HG03558 (cell line): Measurements from ENCODE around the gene CACHD1.
"Not testable (repeated sequence)": the region's sequence is repeated elsewhere in the genome, so short reads cannot be mapped to it uniquely, and the experiment has no call there.

ENCODE experiments used
- ATAC-seq: cut with Tn5 transposase; IDR thresholded peaks from one replicate; pipeline ENCODE4 v1.9.1; 2021; ENCODE audit warnings: moderate number of reproducible peaks; ENCODE audit not compliant: unreplicated experiment; ENCODE audit errors: extremely low read depth

Gene CACHD1

DNA sequence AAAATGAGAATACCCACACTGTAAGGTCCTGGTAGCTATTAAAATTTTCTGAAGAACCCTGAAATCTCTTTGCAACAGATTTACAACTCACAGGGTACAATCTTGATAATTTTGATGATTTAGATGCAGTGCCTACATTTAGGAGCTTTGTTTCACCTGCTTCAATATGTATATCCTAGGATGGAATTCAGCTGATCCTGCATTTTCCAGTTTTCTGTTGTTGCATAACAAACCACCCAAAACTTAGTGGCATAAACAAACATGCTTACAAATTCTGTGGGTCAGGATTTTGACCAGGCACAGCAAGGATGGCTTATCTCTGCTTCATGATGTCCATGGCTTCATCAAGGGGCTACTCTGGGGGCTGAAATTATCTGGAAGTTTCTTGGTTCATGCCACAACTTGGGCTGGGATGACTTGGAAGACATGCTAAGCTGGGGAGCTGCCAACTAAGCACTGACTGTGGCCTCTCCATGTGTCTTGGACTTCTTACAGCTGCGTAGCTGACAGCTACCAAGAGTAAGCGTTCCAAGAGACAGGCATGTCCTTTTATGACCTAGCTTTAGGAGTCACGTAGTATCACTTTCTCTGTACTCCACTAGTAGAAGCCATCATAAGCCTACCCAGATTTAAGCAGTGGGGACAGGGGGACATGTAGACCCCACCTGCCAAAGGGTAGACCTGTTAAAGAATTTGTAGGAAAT, 108.5 kb downstream of the CACHD1 start:
- no peak for ATAC-seq

DNA sequence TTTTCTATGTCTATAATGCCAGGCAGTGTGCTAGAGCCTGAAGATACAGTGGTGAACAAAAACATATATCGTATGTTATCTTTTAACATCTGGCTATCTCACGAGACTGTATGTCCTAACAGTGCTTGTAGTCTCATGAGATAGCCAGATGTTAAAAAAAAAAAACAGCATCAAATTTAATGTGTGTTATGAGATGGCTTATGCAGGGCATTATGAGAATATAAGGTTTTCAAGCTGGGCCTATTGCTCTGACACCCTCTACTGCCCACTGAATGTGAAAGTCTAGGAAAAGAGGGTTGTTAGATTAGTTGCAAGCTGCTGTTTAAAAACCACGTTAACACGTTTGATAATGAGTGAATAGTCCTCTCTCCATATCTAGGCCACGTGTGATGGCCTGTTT, 109.8 kb downstream of the CACHD1 start:
- ATAC-seq = no peak

DNA sequence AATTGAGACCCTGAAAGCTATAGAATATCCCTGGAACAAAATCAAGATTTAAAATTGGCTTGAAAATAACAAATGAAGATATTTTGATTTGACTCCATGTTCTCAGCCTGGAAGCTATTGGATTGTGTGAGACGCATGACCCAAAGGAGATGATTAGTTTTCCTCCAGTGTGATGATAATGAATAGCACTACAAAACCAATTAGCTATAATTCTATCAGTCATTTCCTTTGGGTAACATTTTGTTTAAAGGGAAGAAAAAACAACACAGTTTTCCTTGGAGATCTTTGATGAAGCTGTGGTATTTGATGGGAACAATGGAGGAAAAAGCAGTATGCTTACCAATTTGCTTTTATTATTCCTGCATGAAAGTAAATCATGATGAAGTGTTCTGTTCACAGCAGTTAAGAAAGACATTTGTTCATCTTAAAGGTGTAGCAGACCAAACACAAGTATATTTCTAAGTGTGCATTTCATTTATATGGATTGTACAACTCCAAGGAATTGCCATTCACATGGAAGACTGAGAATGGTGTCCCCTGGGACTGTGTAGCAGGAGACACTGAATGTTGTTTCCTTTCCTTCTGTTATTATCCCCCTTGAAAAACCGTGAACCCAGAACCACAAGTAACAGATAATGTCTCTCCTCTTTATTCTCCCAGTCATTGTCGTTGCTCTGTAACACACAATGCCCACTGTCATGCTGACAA, 111.4 kb downstream of the CACHD1 start:
- ATAC-seq = no peak

DNA sequence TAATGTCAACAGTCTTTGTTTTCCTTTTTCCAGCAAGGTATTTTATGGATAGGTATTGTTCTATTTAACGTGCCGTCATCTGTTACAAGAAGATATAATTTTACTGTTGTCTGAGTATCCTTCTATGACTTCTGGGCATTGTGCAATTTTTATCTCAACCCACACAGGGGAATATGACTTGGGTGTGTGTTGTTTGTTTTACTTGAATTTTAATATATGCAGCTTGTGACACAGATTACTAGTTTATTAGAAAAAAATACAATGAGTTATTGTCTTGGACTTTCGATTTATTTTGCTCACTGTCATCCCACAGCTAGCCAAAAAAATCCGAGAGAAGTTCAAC, 111.9 kb downstream of the CACHD1 start:
- ATAC-seq = no peak

DNA sequence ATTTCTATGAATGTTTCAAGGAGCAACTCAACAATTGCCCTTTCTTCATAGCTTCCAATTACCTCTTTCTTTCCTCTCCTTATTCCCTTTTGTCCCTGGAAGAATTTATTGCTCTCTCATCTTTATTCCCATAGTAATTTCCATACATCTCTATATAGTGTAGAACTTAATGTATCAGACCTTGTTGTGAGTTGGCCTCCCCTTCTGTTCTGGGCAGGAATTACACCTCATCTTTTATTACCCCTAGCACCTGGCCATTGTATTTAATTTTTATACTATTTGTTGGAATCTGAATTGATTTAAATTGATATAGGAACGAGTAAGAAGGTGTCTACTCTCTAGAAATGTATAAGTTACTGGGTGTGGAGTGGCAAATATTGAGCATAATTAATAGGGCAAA, 114.5 kb downstream of the CACHD1 start:
- ATAC-seq = no peak

DNA sequence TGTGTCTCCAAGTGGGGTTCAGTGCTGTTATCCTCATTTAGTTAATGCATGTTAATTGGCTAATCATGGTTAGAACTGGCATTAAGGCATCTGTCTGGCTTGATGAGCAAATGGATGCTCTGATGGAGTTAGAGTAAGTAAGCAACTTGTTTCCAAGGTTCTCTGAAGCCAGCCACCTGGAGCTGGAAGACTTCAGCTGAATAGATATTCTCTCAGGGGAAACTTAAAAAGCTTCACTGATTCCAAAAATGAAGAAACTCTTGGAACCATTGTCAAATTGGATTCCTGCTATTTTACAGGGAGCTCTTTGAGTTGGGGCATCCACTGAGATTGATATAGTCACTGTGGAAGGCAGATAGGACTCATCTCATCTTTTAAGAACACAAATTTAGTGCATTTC, 118.9 kb downstream of the CACHD1 start:
- no peak for ATAC-seq

DNA sequence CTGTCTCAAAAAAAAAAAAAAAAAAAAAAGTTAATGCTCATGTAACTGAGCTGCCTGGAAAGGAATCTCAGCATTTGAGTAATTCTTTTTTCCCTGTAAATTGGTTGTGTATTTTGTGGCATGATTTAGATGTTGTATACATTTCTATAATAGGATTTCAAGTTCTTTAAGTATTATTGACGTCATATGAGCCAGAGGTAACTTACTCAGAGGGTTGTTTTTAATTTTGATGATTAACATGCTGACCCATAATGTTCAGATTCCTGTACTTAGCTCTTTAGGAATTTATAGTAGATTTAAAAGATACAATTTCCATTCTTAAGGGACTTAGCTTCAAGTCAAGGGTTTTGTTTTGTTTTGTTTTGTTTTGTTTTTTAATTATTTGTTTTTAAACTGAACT, 120.4 kb downstream of the CACHD1 start:
- no peak for ATAC-seq

DNA sequence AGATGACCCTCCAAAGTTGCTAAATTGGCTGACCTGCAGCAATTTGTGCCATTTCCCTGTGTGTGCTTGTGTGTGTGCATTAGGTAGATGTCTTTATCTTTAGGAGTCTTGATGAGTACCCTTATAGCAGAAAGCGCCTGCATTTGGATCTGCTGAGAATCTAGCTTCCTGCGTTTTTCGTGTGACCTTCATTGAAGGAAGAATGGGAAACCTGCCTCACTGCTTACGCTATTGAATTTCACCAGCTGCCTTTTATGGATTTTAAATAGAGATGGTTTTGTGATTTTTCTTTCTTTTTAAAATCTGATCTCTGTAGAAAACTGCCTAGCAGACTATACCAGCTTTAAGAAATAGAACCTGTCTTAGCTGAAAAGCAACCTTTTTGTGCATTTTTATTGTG, 124.5 kb downstream of the CACHD1 start:
- no peak for ATAC-seq

DNA sequence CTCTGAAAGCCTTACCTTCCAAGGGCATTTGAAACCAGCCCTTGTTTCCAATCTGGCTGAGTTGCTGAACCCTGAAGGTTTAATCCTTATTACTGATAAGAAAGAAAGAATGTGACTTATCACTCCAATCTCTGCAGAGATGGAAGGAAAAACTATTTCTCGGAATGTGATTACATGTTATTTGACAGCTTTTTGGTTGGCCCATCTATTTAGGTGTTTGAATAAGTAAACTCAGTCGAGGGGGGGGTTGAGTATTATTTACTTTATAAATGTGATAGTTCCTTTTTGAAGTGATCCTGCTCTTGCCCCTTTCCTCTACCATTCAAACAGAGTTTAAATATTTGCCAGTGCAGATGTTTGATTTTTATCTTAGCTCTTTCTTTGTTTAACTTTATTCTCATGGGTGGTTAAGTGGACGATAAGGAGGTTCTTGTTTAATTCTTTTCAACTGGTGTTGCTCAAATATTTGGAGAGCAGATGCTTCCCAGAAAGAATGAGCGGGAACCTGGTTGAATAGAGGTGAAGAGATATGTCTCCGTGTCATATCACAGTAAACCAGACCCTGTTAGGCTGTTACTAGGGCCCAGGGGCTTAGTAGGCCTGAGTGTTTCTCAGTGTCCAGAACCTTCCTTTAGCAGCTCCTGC, 126.1 kb downstream of the CACHD1 start:
- no peak for ATAC-seq

DNA sequence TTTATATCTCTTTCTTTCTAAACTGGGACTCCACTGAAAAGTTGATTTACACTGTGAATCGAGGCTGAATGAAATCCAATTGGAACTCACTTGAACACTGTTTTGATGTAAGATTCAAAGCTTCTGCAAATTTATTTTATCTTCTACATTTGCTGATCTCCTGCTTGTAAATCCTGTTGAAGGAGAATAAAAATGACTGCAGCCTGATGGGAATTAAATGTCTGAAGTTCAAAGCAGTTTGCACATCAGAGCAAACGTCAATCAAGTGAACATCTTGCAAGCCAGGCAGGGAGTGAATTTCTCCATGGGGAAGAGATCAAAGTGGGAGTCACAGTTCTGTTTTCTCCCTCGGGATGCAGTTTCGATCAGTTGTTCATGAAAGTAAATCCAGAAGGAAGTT, 127.2 kb downstream of the CACHD1 start:
- no peak for ATAC-seq

DNA sequence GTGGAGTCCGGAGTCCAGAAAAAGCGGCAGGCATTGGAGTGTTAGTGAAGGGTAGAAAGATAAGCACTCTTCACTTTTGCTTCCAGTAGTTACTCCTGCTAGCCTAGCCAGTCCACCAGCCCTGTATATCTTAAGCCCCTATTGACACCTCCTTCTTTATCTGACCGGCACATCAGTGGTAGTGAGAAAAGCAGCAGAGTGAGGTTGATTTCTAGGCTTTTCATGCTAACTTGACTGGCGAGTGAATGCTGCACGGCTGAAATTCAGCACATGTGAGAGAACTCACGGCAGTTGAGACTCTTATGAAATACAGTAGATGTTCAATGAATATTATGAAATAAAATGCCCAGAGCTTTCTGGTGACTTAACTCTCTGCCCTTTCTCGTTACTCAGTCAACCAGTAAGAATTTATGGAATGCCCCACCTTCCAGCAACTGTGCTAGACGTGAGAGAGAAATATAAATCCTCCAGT, 128.2 kb downstream of the CACHD1 start:
- ATAC-seq = no peak

DNA sequence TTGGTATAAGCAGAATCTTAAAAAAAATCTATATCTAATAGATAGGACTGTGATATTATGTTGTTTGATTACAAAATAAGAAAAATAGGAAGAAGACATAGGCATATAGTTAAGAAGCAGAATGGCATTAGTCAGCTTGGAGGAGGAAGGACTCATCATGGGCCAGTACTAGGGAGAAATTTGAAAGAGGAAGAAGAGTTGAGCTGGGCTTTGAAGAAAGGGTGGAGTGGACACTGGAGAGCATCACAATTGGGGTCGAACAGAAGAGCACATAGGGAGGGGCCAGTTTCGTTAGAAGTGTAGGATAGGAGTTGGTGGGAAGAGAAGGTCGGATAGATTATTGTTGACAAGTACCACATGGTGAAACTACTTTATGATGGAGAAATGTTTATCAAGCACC, 129.3 kb downstream of the CACHD1 start:
- ATAC-seq = no peak

DNA sequence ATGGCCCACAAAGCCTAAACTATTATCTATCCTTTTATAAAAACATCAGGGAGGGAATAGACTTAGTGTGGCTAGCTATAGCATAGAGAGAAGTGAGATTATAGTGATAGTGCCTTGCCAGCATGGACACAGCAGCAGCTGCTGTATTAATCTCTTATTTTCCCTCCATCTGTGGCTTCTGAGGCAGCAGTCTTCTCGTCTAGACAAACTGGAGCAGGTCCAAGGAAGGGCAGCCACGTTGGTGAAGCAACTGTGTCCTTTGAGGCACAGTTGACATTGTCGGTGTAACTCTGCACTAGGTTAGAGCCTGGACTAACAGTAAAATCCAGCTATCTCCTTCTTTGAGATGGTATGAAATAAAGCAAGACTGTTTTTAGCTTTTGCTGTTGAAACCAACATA, 131.3 kb downstream of the CACHD1 start:
- ATAC-seq = no peak

DNA sequence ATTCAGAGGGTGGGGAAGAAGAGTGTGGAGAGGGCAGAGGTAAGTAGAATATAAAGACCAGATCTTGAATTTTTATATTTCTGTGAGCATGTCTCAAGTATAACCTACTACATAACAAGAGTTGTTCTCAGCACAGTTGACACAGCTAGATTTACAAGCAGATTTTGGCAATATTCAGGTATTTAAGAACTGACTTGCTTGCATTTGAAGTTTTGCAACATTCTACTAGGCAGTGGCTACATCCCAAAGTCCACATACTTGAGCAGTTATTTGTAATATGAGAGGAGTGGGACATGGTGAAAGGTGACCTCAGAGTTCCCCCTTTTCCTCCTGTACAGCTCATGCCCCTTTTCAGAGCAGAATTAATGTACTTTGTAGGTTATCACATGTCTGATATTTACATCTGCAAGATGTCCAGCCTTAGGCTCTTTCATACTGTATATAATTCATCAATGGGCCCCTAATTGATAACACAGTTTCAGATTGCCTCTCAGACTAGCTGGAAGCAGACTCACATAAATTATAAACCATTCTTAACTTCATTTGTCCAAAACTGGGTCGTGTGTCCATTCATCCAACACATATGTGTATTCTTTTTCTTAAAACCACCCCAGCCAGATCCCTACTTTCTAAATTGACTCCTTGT, 138.2 kb downstream of the CACHD1 start:
- ATAC-seq = no peak

DNA sequence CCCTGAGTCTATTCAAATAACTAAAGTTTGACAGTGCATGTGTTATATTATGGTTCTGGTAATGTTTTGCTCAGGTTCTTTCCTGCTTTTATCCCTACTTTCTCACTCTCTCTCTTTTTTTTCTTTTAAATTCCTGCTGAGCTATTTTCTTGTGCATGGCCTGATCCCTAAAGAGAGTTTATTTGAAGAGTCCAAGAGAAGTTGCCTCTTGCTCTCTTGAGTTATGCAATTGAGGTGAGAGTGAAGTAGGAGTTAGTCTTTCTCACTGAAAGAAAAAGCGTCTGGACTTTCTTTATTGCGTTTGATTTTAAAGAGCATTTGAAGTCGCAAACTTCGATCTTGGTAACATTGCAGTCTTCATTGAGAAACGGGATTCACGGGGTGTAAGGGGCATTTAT, 138.7 kb downstream of the CACHD1 start:
- no peak for ATAC-seq

DNA sequence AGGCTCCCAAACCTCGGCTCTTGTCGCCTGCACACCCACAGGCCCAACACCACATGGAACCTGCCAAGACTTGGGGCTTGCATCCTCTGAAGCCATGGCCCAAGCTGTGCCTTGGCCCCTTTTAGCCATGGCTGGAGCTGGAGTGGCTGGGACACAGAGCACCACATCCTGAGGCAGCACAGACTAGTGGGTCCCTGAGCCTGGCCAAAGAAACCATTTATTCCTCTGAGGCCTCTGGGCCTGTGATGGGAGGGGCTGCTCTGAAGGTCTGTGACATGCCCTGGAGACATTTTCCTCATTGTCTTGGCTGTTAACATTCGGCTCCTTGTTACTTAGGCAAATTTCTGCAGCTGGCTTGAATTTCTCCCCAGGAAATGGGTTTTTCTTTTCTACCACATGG, 141.0 kb downstream of the CACHD1 start:
- not testable (repeated sequence) for ATAC-seq

DNA sequence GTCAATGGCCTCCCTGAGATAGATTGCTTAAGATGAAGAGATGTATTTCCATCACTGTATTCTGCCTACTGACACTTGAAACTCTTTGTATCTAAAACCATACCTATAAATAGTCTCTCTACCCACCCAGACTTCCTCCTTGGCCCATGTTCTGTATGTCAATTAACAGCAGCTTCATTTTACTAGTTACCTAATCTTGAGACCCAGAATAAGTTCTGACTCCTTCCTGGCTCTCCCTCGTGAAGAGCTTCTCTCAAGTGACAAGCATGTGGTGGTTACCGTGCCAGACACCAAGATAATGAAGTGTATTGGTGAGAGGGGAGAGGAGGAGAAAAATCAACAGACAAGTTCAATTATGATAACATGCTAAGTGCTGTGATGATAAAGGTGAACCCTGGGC, 146.1 kb downstream of the CACHD1 start:
- ATAC-seq = no peak

DNA sequence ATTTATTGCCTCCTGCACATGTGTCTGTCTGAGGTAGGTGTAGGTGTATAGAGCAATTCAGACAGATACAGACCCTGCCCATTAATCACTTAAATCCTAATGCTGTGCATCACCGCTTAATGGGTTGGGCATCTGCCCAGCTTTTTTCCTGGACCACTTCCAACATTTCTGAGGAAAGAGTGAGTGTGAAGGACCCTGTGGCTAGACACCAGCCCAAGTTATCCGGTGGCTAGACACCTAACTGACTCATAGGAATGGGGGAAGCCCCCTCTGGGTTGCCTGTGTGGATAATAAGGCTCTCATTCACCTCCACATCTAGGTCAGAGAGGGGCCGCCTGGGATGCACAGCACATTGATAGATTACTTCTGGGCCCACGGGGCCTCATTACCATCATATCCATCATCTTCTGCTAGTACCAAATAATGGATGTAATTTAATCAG, 153.8 kb downstream of the CACHD1 start:
- no peak for ATAC-seq

DNA sequence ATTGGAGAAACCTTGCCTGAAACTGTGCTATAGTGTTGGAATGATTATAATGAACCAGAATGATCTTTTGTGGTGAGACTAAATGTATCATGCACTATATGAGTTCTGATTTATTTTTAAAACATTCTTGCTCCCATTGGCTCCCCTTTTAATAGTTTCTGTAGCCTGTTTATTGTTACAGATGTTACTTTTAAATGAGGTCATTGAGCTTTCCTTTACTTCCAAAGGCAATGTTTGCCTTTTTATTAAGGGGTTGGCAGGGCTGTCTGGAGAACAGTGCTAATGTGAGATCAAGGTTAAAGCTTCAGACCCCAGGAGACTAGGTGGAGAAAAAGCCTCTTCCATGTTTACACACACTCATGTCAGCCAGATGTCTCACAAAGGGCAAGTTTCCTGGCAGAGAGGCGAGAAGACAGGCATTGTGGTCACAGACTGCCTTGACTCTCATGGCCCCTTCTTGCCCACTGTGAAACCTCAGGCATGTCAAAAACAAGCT, 154.3 kb downstream of the CACHD1 start:
- ATAC-seq = no peak

DNA sequence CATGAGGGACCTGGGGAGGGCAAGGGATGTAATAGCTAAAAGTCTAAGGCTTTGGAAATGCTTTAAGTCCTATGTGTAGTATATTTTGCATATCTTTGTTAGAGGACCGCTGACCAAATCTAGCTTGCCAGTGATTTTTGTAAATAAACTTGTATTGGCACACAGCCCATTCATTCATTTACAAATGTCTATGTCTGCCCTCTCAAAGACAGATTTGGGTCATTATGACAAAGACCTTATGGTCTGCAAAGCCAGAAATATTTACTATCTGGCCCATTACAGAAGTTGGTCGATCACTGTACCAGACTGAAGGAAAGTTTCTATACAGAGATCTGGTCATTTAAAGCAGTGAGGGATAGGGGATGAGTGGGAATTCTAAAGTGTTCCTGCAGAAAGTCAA, 154.9 kb downstream of the CACHD1 start:
- ATAC-seq = no peak

DNA sequence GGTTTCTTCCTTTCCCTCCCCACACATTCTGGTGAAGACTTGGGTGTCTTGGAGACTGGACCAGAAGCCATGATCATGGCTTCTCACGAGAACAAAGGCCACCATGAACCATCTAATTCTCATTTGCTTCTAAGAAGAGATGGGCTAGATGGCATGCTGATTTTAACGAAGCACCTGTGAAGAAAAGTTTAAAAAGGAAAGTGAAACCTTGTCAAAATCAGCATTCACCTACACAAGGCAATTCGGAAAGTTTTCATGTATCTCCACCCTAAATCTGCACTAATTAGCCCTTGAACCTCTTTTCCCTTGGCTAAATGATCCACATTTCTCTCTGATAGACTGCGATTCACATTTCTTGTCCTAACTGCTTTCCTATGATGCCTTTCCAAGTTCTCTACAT, 160.7 kb downstream of the CACHD1 start:
- no peak for ATAC-seq
